Islet of Langerhans (tissue), 1 donor: ENCODE data around the gene SNRK.

ENCODE experiments used
- FAIRE-seq: peaks from one replicate; lab custom pipeline; 2011; peaks lifted over from hg19 to GRCh38; lab: Jason Lieb, UNC

The SNRK gene

DNA sequence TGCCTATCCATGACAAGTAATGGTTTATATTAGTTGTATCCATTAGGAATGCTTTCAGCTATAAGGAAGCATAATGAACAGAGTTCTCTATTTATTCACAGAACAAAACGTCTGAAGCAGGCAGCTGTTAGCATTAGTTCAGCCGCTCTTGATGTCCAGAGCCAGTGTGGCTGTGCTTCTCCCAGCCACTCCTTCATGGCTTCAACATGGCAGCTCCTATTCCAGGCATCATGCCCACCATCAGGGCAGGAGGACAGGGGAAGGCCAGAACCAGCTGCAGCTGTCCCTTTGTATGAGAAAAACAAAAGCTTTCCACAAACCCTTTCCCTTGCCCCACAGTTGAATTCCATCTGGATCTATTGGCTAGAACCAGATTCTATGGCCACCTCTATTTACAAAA, 12.9 kb upstream of the SNRK start:
- no peak for FAIRE-seq

DNA sequence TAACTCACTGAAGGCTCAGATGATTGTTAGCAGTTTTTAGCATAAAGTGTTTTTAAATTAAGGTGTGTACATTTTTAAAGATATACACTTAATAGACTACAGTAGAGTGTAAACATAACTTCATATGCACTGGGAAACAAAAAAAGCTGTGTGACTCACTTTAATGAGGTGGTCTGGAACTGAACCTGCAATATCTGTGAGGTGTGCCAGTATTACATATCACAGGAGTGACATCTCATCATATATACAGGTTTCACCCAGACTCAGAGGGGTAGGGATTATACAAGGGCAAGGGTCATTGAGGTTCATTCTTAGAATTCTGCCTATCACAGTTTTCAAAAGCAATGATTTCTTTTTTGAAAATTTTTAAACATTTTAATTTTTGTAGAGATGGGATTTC, 7.3 kb upstream of the SNRK start:
- FAIRE-seq = no peak

DNA sequence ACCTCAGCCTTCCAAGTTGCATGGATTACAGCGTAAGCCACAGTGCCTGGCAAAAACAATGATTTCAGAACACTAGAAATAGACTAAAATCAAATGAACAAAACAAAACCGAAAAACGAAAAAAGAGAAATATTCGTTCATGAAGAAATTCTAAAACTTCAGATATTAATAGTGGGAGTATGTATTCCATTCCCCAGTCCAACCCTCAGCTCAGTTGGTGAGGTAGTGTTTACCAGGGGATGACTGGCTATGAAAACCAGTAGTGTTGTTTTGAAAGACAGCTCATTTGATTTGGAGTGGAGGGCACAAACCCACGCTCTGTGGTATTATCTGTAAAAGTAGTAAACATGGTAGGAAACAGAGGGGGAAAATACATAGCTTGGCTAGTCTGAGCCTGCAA, 6.8 kb upstream of the SNRK start:
- no peak for FAIRE-seq

DNA sequence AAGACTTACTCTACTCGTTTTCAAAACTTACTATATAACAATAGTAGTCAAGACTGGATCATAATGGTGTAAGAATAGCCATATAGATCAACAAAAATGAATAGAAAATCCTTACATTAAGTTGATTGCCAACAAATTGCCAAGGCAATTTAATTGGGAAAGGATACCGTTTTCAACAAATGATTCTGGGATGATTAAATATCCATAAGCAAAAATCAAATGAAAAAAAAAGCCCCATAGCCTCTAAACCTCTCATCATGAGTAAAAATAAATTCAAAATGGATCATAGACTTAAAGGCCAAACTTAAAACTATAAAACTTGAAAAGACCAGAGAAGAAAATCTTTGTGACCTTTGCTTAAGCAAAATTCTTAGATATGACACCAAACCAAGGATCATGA, 5.3 kb upstream of the SNRK start:
- no peak for FAIRE-seq

DNA sequence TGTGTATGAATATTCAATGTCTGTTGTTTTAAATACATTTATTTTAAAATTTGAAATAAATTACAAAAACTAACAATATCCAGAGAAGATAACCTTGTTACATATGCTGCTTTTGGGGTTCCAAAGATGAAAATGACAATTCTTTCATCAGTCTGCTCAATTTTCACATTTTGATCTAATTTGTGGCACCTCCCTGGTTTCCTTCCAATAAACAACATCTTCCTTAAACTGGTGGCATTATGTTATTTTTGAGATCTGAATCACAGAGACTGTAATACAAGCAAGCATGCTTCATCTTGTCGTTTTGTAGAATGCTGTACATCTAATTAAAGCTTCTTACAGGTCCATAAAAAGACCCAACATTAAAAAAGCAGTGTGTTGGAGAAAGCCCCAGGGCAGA, 2.2 kb upstream of the SNRK start:
- FAIRE-seq = no peak

DNA sequence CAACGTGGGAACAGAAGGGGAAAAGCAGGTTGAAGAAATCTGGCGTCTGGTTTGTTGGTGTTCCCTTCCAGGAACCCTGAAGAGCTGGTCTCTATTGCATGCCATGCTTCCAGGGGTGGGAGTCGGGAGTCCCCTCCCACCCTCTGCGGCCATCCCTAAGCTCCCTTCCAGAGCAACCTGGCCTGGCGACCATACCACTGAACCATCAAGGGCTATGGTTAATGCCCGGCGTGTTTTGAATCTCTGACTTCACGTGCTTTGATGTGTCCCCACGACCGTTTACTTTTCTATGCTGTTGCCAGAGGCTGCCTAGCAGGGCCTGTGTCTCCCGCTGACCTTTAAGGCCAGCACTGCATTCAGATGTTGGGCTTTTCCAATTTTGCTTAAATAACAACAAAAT, 696 bp upstream of the SNRK start:
- no peak for FAIRE-seq

DNA sequence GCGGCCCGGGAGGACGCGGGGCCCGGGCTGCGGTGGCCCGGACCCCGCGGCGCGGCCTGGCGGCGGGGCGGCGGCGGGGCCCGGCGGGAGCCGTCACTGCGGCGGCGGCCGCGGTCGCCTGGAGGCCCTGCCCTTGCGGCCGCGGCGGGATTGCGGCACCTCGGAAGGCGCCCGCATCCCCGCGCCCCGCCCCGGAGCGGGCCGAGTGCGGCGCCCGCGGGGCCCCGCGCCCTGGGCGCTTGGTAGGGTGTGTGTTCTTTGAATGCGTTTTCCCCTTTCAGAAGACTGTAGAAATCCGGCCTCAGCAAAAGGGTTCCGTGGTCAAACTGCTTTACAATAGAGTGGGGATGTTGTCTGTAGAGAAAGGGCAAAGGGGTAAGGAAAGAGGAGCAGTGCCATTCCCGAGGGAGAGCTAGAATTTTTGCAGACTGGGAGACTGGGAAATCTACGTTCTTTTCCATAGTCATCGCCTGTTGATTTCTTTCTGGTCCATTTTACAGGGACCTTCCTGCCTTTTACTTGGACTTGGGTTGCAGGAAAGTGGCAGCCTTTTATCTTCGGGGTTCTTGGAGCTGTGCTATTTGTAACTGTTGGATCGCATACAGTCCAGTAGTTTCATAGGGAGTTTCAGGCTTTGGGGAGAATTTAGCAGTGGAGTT, 630 bp downstream of the SNRK start:
- no peak for FAIRE-seq

DNA sequence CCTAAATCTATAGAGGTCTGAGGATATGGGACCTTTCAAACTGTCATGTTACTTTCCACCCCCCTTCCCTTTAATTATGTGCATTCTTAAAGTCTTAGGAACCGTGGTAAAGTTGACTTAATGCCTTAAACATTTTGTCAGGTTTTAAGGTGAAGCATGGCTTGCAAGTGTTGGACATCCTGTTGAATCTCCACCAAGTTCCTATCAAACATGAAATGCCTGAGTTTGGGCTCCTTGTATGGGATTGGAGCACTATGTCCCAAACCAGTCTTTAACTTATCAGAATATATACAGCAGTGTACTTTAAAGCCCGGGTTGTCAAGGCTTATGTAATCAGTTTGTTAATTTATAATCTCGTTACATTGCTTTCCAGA, 1.1 kb downstream of the SNRK start:
- FAIRE-seq = no peak

DNA sequence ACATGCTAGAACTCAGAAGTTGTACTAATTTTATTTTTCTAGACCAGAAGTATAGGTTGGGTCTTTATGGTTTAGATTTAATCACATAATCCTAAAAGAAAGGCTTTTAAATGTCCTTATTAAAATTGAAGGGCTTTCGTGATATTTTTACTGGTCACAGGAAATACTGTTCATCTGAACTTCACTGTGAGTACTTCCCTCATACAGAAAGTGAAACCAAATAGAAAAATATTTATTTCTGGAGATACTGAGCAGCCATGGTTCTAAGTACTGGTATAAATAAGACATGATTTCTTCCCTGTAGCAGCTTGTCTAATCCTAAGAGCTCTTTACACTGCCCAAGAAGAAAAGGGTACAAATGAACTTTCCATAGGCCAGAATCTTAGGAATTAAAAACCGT, 2.0 kb downstream of the SNRK start:
- FAIRE-seq = no peak

DNA sequence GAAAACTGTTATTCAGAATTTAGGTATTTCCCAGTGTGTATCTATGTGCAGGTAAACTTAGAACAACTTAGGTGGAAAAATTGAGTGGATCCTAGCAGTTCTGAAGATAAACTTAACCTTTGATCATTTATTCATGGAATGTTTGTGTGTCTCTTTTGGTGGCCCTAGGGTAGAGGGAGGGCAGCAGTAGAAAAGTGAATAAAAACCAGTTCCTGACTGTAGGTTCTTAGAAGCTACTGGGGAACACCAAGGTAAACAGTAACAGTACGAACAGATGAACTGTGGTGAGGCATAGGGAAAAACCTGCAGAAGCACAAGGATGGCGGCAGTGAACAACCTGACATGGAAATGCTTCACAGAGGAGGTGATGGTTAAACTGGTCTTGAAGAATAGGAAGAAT, 2.5 kb downstream of the SNRK start:
- FAIRE-seq = peak; percentile 72

DNA sequence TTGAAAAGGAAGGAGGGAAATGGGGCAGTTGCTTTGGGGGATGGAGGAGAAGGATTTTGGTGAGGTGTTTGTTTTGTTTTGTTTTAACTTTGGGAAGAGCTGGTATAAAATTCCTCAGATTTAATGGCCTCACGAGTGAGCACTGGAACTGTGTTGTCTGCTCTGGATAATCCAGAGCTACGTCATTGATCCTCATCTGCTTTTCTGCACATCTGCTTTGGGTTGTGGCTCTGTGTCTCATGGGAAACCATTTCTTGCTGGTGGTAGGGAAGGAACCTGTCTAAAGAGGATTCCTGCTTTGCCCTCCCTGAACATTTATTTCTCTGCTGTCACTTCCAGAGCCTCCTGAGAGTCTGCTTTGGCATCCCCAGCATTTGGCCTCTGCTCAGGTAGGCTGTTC, 3.1 kb downstream of the SNRK start:
- no peak for FAIRE-seq

DNA sequence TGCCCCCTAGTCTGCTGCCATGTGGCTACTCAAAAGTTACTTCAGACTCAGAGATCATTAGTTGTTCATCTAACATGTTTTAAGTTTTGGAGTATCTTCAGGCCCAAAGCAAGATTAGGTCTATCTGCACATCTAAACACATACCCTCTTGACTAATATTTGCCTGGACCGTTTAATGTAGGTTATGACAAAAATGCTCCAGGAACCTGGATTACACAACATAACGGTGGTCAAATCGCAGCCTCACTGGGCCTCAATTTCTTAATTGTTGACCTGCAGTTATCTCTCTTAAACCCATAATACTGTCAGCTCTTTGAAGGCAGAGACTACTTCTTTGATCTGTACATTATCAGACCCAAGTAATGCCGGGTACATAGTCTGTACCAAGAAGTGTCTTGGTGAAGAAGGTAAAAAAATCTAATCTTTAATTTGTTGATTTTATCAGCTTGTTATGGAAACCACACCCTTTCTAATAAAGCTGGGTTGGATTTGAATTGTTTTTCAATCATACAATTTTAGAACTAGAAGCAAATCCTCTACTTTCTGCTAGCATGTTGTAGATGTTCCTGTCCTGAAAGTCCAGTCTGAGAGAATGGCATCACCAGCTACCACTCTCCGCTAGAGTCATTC, 3.6 kb downstream of the SNRK start:
- FAIRE-seq = no peak

DNA sequence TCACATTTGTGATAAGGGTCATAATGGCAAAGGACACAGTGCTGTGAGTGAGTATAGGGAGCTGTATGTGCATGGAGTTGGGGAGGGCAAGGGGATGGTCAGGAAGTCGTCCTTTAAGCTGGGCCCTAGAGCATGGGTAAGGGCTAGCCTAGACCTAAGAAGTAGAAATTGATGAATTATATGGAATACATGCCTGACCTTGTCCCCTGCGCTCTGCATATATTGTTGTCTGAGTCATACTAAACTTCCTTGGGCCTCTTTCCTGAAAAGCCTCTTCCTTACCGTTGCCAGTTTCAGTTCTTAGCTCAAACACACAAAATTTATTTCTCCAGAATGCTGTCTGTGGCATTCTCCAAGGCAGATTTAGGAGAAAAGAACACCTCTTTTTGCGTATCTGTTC, 4.6 kb downstream of the SNRK start:
- FAIRE-seq = no peak

DNA sequence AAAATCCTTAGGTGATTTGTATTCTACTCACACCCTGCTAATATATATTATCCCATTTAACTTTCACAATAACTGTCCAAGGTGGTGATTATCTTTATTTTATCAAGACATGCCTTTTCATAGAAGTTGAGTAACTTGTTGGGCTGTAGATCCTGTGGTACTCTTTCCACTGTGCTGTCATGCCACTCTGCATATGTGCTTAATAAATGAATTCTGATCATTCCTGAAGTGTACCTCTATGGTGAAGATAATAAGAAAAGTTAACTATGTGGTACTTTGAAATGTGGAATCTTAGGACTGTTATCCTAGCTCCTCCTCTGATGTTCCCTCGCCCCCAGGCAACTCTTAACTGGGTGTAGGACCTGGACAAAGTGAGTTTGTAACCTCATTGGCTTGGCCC, 5.2 kb downstream of the SNRK start:
- no peak for FAIRE-seq

DNA sequence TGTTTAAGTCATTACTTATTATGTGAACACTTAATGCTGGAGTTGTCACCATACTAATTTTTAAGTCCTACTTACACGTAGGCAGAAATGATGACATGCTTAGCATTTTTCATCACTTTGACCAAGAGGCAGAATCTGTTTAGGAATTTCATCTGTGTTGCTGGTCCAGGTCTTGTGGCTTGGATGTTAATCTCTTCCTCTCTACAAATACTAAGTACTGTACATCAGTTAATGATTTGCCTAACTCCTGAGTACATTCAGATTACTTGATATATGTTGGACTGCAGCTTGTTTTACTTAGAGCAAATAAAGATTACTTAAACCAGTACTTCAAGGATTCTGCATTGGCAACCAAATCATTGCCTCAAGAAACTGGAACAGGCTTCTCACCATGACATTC, 8.6 kb downstream of the SNRK start:
- FAIRE-seq = no peak

DNA sequence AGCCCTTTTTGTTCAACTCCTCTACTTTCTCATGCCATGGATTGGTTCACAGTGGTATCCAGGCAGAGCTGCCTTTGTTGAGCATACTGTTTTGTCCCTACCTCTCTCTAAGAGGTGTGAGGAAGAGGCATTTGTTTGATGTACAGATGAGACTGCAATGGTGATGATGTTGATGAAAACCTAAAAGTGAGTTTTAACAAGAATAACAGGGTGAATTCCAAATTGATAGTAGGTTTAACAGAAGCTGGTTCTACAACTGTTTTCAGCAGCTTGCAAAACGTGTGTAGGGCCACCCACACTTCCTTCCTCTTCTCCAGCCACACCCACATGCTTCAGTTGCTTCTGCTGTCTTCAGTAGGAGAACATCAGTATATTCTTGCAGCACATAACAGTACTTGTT, 10.2 kb downstream of the SNRK start:
- FAIRE-seq = no peak

DNA sequence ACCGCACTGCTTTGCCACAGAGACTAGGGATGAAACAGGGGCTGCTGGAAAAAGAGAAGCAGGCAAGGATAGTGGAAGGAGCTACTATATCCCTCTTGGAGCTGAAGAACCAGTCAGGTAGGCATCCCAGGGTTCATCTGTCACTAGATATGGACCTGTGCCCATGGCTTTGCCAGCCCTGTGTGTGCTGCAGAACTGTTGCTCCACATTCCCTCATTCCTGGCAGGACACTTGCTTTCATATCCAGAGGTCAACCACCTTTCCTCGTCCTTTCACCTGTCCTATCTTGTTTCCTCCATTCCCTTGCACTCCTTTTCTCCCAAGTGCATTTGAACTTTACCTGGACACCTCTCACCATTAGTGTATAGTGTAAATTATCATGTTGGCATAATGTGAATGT, 12.0 kb downstream of the SNRK start:
- no peak for FAIRE-seq

DNA sequence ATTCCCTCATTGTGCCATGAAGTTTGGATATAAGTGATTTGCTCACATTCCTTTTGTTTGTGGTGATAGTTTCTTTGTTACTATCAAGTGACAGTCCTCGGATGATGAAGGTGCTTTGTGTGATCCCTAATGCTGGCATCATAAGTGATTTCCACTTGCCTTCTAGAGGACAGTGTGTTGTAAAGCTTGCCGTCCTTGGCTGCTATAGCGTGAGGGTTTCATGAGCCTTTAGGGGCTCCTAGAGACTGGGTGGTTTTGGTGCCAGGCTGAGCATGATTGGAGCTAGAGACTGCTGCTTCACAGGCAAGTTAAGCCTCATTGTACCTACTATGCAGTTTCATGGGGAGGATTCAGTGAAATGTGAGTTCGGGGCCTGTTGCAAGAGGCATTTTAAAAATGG, 12.4 kb downstream of the SNRK start:
- no peak for FAIRE-seq

DNA sequence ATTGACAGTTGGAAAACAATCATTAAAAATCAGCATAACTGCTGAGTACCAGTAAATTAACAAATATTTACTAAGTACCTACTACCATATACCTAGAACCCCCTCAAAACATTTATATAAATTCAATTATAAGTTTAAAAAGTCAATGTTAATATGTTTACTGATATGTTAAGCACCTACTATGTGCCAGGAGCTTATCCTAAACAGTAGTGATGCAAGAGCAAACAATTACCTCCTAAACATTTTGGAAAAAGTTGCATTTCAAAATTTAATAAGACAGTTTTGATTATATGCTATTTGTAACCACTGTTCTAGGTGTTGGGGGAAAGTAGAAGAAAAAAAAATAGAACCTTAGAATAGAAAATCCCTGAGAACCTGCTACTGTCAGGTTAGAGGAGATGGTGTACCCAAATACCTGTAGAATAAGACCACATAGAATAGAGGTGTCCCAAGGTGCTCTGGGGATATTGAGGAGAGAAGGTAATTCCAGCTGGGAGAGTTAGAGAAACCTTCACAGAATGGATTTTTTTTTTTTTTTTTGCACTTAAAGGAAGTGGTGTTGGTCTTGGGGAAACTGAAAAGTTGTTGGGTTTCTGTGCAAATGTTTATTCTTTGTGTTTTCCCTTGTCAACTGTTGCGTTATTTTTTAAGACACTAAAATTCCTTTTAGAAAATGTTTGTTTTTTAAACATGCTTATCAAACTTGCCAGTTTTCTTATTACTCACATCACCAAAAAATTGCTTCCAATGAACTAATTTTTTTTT, 16.0 kb downstream of the SNRK start:
- FAIRE-seq = no peak

DNA sequence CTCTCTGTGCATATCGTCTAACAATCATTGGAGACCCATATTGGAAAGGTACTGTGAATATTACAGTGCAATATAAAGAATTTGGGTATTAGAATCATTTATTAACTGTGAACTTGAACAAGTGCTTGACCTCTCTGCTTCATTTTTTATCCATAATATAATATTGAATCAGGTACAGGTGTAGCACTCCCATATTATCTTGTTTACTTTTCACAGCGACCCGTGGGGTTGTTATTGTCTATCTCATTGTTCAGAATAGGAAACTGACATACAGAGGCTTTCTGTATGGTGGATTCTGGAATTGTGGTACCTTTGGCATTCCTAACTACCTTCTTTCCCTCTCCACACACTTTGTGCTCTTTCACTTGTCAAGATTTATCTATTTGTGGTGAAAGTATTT, 17.8 kb downstream of the SNRK start:
- no peak for FAIRE-seq

DNA sequence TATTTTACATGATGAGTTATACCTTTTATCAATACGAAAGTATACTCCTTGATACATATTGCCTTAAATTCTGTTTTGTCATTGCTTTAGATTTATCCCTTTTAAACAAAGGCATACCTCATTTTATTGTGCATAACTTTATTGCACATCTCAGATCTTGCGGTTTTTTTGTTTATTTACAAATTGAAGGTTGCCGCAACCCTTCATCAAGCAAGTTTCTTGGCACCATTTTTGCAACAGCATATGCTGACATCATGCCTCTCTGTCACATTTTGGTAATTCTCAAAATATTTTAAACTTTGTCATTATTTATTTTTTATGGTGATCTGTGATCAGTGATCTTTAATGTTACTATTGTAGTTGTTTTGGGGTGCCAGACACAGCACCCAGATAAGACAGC, 20.9 kb downstream of the SNRK start:
- FAIRE-seq = no peak

DNA sequence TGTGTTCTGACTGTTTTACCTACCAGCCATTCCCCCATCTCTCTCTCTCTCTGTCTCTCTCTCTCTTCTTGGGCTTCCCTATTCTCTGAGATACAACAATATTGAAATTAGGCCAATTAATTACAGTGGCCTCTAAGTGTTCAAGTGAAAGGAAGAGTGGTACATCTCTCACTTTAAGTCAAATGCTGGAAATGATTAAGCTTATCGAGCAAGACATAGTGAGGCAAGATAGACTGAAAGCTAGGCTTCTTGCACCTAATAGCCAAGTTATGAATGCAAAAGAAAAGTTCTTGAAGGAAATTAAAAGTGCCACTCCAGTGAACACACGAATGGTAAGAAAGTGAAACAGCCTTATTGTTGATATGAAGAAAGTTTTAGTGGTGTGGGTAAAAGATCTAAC, 21.3 kb downstream of the SNRK start:
- no peak for FAIRE-seq

DNA sequence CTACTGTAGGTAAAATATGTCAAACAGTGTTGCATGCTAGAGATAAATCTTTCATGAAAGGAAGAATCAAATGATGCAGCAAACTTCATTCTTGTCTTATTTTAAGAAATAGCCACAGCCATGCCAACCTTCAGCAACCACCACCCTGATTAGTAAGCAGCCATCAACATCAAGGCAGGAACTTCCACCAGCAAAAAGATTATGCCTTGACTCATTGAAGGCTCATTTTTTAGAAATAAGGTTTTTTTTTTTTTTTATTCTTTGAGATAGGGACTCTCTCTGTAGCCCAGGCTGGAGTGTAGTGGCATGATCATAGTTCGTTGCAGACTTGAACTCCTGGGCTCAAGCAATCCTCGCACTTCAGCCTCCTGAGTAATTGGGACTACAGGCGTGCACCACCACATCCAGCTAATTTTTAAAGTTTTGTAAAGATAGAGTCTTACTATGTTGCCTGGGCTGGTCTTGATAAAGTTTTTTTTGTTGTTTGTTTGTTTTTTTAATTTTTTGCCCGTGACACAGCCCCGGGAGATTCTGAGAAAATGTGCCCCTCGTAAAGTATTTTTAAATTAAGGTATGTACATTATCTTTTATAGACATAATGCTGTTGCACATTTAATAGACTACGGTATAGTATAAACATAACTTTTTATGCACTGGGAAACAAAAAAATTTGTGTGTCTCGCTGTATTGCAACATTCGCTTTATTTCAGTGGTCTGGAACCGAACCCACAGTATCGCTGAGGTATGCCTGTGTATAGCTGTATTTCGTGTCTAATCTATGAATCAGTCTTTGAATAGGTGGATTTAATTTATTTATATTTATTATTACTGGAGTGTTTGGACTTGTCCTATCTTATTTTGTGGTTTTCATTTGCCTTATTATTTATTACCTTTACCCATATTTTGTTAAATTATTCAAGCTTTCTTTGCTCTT, 23.3 kb downstream of the SNRK start:
- FAIRE-seq = no peak
